GM19023 (cell line): ENCODE data around the gene TMEM255B.

Experiments
- ATAC-seq: cut with Tn5 transposase; IDR thresholded peaks from one replicate; pipeline ENCODE4 v1.9.1; 2021; ENCODE audit warnings: mild to moderate bottlenecking, moderate library complexity; ENCODE audit not compliant: unreplicated experiment

TMEM255B gene

DNA sequence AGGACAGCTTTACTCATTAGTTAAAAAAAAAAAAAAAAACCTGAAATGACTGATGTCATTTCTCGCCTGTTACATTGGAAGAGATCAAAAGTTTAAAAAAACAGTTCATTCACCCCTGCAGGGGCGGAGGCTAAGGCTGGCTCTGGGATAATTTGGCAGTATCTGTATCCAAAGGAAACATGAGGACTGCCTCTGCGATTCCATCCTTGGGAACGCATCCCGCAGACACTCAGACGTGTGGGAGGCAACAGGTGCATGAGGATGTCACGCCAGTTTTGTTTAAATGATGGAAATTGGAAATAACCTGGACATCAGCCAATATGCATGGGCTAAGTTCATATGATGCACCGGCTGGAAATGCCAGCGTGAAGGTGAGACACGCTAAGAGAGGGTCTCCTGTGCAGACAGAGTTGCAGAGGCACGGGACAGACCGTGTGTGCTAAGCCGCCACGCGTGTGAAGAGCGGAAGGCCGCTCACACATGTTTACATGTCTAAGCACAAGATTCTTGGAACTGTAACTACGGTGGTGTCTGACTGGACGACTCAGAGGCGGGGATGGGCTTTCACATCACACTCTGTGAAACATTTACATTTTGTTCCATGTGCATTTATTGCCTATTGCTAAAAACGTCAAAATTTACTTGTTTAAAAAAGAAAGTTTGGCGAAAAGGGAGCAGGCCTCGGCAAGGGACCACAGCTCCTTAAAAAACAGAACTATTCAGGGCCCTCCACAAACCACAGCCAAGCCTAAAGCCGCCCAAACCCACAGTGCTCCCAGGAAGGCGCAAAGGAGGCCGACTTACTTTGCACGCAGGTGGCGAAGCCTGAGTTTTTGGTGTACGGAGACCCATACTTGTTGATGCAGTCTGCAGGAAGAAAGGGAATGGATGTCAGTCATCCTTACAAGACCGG is 87.0 kb downstream of the TMEM255B start:
- ATAC-seq: no peak

DNA sequence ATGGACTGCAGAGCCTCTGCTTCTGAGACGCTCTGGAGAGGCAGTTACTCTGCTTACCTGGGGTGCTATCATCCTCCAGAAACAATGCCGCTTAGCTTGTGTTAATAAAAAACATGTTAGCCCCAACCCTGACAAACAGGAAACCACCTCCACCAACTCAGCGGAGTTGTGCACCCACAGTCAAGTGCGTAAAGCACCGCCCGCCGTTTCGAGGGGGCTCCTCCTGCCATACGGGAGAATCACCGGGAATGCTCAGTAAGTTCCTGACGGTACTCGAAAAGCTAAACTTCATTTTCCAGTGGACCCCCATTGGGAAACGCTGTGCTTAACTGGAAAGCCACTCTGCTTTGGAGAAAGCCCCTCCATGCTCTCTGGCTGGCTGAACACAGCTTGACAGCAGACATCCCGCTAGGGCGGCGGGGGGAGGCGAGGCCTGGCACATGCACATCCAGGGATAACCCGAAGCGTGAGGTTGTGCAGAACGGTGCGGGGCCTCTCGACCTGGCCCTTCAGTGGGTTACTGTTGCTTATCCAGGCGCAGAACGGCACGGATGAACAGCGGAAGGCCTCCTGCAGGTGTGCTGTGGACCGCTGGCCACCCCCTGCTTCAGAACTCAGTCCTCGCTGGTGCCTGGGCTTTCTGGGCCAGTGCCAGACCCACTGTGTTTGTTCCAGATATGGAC is 87.8 kb downstream of the TMEM255B start:
- no peak for ATAC-seq

GRCh38 chr13:113848020-113848419 is 89.0 kb downstream of the TMEM255B start:
- ATAC-seq: no peak

- ATAC-seq: no peak
These were observed 89.6 kb downstream of the TMEM255B start for GRCh38 chr13:113848431-113849260.

- ATAC-seq: no peak
These were observed 90.5 kb downstream of the TMEM255B start for GRCh38 chr13:113849546-113849945.

GRCh38 chr13:113849981-113850721 is 91.1 kb downstream of the TMEM255B start:
- no peak for ATAC-seq

DNA sequence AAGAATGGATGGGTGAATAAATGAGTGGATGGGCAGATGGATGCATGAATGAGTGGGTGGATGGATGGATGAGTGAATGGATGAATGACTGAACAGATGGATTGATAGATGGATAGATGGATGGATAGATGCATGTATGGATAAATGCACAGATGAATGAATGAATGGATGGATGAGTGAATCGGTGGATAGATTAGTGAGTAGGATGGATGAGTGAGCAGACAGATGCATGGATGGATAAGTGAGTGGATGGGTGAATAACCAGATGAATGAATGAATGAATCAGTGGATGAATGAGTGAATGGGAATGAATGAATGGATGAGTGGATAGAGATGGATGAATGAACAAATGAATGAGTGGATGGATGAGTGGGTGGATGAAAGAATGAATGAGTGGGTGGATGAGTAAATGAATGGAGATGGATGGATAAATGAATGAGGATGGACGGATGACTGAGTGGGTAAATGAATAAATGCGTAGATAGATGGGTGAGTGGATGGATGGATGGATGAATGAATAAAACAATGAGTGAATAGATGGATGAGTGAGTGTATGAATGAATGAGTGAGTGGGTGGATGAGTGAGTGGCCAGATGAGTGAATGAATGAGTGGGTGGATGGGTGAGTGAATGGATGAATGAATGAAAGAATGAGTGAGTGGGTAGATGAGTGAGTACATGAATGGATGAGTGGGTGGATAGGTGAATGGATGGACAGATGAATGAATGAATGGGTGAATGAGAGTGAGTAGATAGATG is 91.9 kb downstream of the TMEM255B start:
- no peak for ATAC-seq

DNA sequence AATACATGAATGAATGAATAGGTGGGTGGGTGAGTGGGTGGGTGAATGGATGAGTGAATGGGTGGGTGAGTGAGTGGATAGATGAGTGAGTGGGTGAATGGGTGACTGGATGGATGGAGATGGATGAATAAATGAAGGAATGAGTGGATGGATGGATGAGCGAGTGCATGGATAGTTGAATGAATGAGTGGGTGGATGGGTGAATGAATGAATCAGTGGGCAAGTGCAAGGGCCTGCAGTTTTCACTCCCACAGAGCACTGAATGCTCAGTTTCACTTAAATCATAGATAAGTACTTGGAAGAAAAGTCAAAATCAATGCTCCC is 92.4 kb downstream of the TMEM255B start:
- ATAC-seq: no peak

GRCh38 chr13:113851826-113852535 is 93.0 kb downstream of the TMEM255B start:
- ATAC-seq: no peak

DNA sequence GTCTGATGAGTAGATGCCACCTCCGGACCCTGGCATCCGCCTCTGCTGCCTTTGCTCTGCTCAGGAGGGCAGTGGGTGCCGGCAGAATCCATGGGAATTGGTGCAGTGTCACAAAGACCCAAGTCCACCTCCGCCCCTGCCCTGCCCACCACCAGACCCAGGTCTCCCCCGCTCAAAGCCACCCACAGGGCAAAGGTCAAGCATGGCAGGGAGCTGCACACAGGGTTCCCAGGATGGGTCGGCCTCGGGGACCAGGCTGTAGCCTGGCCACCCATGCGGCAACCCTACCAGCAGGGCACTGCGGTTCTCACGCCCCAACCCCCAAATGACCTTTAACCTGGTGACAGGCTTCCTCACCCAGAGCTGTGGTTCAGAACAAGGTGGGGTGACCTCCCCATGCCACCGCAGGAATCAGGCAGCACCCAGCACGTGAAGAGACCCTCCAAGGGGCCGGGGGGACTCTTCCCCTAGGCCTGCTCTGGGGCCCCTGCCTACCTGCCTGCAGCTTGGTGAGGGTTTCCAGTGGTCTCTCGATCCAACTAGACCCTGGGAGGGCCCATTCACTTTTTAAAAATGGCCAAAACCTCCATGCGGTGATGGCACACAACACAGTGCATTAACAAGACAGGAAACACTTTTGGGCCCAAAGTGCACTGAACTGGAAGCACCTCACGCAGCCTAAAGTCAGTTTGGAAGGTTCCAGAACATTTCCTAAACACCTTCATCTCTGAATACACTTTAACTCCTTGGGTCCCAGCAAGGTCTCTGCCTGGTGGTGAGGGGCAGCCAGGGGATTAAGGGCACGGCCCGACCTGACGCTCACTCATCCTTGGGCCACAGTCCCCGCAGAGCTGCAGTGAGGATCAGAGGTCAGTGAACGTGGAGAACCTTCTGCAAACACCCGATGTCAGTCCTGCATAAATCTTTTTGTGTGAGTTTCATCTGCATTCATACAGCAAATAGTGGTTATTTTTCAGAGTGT is 93.8 kb downstream of the TMEM255B start:
- no peak for ATAC-seq

DNA sequence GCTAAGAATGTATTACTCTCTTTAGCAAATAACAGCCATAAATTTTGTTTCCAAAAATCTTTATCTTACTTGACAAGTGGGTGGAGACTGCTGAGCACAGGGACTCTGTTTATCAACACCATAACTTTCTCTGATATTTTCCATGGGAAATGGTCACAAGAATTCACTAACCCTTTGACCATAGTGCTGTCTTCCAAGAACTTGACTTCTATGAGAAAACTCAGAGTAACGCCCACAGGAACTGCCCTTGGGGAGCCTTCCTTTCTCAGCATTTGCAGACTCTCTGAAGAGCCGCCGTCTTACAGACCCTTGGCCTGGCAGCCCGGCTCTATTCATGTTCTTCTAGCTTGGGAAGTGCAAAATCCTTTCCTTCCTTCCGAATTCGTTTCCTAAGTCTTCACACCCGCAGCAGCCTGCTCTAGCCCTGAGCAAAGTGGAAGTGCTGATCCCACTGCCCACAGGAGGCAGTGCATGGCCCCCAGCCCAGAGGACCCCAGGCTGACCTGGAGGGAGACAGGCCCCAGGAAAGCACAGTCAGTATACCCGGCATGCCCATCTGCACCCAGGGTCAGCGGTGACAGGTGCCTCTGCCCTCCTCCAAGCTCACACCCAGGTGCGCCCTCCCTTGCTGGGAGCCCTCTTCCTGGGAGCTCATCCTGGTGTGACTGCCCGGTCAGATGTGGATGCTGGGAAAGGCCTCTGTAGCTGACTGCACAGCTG is 94.7 kb downstream of the TMEM255B start:
- ATAC-seq: no peak

DNA sequence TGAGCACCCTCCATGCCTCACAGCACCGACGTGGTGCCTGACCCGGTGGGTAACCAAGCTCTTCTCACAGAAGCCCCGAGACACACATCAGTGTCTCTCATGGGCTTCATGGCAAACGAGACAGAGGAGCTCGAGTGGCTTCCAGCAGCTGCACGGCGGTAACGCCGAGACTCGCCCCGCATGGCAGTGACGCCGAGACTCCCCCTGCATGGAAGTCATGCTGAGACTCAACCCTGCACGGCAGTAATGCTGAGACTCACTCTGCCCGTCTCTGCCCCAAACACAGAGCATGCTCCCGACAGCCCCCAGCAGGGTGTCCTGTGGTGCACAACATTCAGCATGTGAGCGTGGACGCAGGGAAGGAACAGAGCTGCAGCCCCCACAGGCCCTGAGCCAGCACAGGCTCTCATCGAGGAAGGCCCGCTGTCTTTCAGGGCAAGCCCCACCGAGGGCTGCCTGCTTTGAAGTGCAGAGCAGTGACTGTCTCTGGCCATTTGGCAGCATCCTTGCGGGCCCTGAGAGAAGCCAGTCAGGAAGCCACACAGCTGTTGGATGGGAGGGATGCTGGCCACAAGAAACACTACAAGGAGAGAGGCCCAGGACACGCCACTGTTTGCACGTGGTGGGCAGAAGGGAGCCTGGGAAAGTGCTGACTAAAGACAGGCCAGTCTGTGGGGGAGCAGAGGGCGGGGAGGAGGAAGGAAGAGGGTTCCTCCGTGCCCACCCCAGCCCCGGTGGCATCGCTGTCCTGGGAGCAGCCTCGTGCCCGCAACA is 95.4 kb downstream of the TMEM255B start:
- no peak for ATAC-seq

GRCh38 chr13:113855012-113855921 is 96.2 kb downstream of the TMEM255B start:
- ATAC-seq: no peak

- ATAC-seq: no peak
These were observed 97.1 kb downstream of the TMEM255B start for GRCh38 chr13:113855931-113856715.

DNA sequence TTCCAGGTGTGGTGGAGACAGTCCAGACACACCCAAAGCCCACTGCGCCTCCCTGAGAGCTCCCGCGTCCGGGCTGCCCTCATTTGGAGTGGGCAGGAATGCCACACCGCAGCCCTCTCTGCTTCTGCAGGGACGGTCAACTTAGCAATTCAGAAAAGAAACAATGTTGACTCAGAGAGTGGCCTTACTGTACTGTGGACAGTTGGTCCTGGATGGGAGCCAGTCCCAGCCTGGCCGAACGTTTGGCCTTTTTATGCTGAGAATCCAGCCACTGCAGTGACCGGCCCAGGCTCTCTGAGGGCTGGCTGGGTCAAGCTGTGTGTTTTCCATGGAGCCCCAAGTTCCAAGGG is 97.7 kb downstream of the TMEM255B start:
- no peak for ATAC-seq
